K562 (cell line): ENCODE measurements around the gene NQO2. TPM values are rescaled to one million over a fixed set of nuclear protein-coding genes. Genes with fewer than 3 reads are reported as not detected.

Experiments
- ATF1 ChIP-seq, 2 experiments: fragments of 450-650 bp in 1 of 2; IDR thresholded peaks; 2 replicates each; pipeline ENCODE4 v1.6.1; 2016; ENCODE audit warnings: missing compliant biosample characterization in 1 of 2, missing genetic modification characterization in 1 of 2
- CEBPB ChIP-seq: fragments of 450-650 bp; IDR thresholded peaks from 2 replicates; pipeline ENCODE4 v1.6.1; 2016; ENCODE audit warnings: missing genetic modification characterization, missing compliant biosample characterization
- DMBX1 ChIP-seq: fragments of 250-450 bp; sonication (Bioruptor Pico); IDR thresholded peaks from 2 replicates; pipeline ENCODE4 v1.8.0; 2022; ENCODE audit warnings: inconsistent platforms, mild to moderate bottlenecking, moderate library complexity, borderline replicate concordance
- ELF1 ChIP-seq: fragments of 200-800 bp; sonication (Bioruptor generic); IDR thresholded peaks from 2 replicates; pipeline ENCODE4 v1.6.1; 2016; ENCODE audit warnings: missing genetic modification characterization, missing compliant biosample characterization
- HSF4 ChIP-seq: fragments of 250-450 bp; sonication (Bioruptor Pico); IDR thresholded peaks from 2 replicates; pipeline ENCODE4 v2.1.2; 2022; ENCODE audit warnings: mild to moderate bottlenecking, moderate library complexity, borderline replicate concordance
- MYC ChIP-seq, 2 experiments: fragments of 250-450 bp in 1 of 2; sonication (Bioruptor Pico) in 1 of 2; IDR thresholded peaks; 2 replicates each; pipeline versions ENCODE4 v1.5.1 to v1.6.1; 2012 to 2021; ENCODE audit warnings: low read depth in 2 of 2, borderline replicate concordance in 1 of 2, improper control_type of control experiment in 1 of 2, low read length in 1 of 2, mild to moderate bottlenecking in 1 of 2, moderate library complexity in 1 of 2
- NBN ChIP-seq: fragments of 450-650 bp; IDR thresholded peaks from 2 replicates; pipeline ENCODE4 v1.6.1; 2016; ENCODE audit warnings: low read depth, mild to moderate bottlenecking
- SREBF1 ChIP-seq: fragments of 150-350 bp; IDR thresholded peaks from 2 replicates; pipeline ENCODE4 v1.6.1; 2014; ENCODE audit warnings: antibody characterized with exemption, low read depth, low read length, borderline replicate concordance
- U2AF1 ChIP-seq: fragments of 200-400 bp; formaldehyde crosslinking; optimal IDR thresholded peaks from 2 replicates; pipeline ENCODE3; 2017; ENCODE audit warnings: mild to moderate bottlenecking, low read depth, low read length, moderate library complexity
- ZBTB17 ChIP-seq: fragments of 450-650 bp; formaldehyde crosslinking; IDR thresholded peaks from 2 replicates; pipeline ENCODE4 v1.4.0; 2020; ENCODE audit warnings: mild to moderate bottlenecking
- ZNF764 ChIP-seq: fragments of 250-450 bp; sonication (Bioruptor Pico); IDR thresholded peaks from 2 replicates; pipeline ENCODE4 v1.4.0; 2020; ENCODE audit warnings: low read depth, mild to moderate bottlenecking, moderate library complexity
- ZNF830 ChIP-seq: fragments of 250-450 bp; sonication (Bioruptor Pico); IDR thresholded peaks from 2 replicates; pipeline ENCODE4 v1.5.0; 2021; ENCODE audit warnings: mild to moderate bottlenecking
- polyA plus RNA-seq, 8 experiments: library from polyadenylated mRNA; depleted of rRNA in 4 of 8; stranded (reverse) in 5 of 8; unstranded in 3 of 8; fragments of >200 nt; fragmentation: Nextera tagmentation in 2 of 8; fragmentation: Illumina TruSeq in 1 of 8; extraction: Ambion mirVana in 2 of 8; extraction: Trizol in 1 of 8; gene quantifications; 2 replicates each; pipeline versions ENCODE4 v1.2.1 to v1.2.3, GENCODE V29; 2011 to 2014; ENCODE audit warnings: inconsistent platforms in 1 of 8, missing spikeins in 1 of 8
- total RNA-seq, 7 experiments: library from RNA; depleted of rRNA in 6 of 7; stranded (reverse); fragments of >200 nt in 6 of 7; fragmentation: Illumina TruSeq in 2 of 7; extraction: Trizol in 2 of 7; gene quantifications; 2 replicates each; pipeline versions ENCODE4 v1.2.1 to v1.2.3, GENCODE V29; 2011 to 2021; ENCODE audit warnings: low replicate concordance in 1 of 7
- TF ChIP-seq, protein P1 (sequence below): sonication (generic); formaldehyde crosslinking; IDR thresholded peaks from 2 replicates; pipeline ENCODE4 v1.8.1; 2023; ENCODE audit warnings: mild to moderate bottlenecking, missing genetic modification reagents
- TF ChIP-seq, protein P2 (sequence below): IDR thresholded peaks from 2 replicates; pipeline ENCODE4 v1.6.1; 2014; ENCODE audit warnings: antibody characterized with exemption
- TF ChIP-seq, protein P3 (sequence below), 2 experiments: fragments of 450-650 bp in 1 of 2; sonication (generic) in 1 of 2; formaldehyde crosslinking; conservative IDR thresholded peaks; 2 replicates each; pipeline versions ENCODE4 v1.4.0 to v1.8.1; 2020 to 2022; ENCODE audit warnings: mild to moderate bottlenecking in 1 of 2, missing genetic modification reagents in 1 of 2
- TF ChIP-seq, protein P4 (sequence below): sonication (generic); formaldehyde crosslinking; IDR thresholded peaks from 2 replicates; pipeline ENCODE4 v1.8.0; 2023; ENCODE audit warnings: missing genetic modification reagents, mild to moderate bottlenecking, borderline replicate concordance

The NQO2 gene
- total and polyA plus RNA-seq, 9 of the 15 experiments (the other 6 are each of a cell fraction or from before 2014, with no cell fraction given), result 54.6 to 214 (median 116) TPM

DNA sequence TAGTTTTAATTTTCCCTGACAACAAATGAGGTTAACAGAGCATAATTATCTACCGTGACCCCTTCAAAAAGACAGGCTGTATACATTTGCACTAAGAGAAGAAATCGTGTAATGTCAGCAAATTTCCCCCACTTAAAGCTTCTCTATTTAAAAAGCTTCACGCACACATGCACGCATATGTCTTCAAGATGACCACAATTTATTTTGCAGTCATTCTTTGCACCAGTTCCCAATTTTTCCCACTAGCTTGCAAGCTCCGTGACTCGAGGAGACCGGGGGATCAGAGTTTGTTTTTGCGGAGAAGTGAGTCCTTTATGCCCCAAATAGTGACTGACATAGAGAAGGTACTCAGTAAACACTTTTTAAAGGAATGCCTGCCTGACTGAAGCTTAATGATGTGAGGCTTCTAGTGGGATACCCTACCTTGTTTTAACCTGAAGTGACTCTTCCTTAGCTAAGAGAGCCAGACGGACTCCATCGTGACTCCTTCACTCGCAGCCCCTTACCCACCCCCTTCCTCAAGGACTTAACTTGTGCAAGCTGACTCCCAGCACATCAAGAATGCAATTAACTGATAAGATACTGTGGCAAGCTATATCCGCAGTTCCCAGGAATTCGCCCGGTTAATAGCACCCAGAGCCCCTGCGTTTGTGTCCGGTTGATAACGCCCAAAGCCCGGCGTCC lies 9.3 kb upstream of the NQO2 start (continued):
- TF ChIP-seq ZBTB17 (CRISPR knock-in tag) (peak; percentile 84), DMBX1 (CRISPR knock-in tag) (peak; percentile 96), SREBF1 (no peak), ATF1 (CRISPR knock-in tag; IDR thresholded peaks at IDR 0.05) (no peak), ATF1 (tag; IDR thresholded peaks at IDR 0.05) (peak; percentile 61), U2AF1 (no peak), ELF1 (tag) (no peak), NBN (no peak), HSF4 (CRISPR knock-in tag) (peak; percentile 92; the same call in 1 of the 2 replicates), ZNF830 (CRISPR knock-in tag) (no peak), CEBPB (peak; percentile 80), ZNF764 (CRISPR knock-in tag) (no peak), MYC (IDR thresholded peaks at IDR 0.05; ENCODE audit: low read depth, low read length) (peak; percentile 48; the same call in 1 of the 2 replicates), MYC (CRISPR knock-in tag; IDR thresholded peaks at IDR 0.05; ENCODE audit: borderline replicate concordance, low read depth) (0 out of 2 replicates have a peak, but pooled peaks have one; percentile 49)
- TF ChIP-seq, protein P1, sequence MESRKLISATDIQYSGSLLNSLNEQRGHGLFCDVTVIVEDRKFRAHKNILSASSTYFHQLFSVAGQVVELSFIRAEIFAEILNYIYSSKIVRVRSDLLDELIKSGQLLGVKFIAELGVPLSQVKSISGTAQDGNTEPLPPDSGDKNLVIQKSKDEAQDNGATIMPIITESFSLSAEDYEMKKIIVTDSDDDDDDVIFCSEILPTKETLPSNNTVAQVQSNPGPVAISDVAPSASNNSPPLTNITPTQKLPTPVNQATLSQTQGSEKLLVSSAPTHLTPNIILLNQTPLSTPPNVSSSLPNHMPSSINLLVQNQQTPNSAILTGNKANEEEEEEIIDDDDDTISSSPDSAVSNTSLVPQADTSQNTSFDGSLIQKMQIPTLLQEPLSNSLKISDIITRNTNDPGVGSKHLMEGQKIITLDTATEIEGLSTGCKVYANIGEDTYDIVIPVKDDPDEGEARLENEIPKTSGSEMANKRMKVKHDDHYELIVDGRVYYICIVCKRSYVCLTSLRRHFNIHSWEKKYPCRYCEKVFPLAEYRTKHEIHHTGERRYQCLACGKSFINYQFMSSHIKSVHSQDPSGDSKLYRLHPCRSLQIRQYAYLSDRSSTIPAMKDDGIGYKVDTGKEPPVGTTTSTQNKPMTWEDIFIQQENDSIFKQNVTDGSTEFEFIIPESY (CRISPR knock-in tag), result no peak
- TF ChIP-seq, protein P2, sequence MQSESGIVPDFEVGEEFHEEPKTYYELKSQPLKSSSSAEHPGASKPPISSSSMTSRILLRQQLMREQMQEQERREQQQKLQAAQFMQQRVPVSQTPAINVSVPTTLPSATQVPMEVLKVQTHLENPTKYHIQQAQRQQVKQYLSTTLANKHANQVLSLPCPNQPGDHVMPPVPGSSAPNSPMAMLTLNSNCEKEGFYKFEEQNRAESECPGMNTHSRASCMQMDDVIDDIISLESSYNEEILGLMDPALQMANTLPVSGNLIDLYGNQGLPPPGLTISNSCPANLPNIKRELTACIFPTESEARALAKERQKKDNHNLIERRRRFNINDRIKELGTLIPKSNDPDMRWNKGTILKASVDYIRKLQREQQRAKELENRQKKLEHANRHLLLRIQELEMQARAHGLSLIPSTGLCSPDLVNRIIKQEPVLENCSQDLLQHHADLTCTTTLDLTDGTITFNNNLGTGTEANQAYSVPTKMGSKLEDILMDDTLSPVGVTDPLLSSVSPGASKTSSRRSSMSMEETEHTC, result no peak
- TF ChIP-seq, protein P3, sequence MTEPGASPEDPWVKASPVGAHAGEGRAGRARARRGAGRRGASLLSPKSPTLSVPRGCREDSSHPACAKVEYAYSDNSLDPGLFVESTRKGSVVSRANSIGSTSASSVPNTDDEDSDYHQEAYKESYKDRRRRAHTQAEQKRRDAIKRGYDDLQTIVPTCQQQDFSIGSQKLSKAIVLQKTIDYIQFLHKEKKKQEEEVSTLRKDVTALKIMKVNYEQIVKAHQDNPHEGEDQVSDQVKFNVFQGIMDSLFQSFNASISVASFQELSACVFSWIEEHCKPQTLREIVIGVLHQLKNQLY (CRISPR knock-in tag; conservative IDR thresholded peaks at IDR 0.05), result 0 out of 4 replicates have a peak, but pooled peaks of 1 of the 2 experiments have one; percentile 22
- TF ChIP-seq, protein P4, sequence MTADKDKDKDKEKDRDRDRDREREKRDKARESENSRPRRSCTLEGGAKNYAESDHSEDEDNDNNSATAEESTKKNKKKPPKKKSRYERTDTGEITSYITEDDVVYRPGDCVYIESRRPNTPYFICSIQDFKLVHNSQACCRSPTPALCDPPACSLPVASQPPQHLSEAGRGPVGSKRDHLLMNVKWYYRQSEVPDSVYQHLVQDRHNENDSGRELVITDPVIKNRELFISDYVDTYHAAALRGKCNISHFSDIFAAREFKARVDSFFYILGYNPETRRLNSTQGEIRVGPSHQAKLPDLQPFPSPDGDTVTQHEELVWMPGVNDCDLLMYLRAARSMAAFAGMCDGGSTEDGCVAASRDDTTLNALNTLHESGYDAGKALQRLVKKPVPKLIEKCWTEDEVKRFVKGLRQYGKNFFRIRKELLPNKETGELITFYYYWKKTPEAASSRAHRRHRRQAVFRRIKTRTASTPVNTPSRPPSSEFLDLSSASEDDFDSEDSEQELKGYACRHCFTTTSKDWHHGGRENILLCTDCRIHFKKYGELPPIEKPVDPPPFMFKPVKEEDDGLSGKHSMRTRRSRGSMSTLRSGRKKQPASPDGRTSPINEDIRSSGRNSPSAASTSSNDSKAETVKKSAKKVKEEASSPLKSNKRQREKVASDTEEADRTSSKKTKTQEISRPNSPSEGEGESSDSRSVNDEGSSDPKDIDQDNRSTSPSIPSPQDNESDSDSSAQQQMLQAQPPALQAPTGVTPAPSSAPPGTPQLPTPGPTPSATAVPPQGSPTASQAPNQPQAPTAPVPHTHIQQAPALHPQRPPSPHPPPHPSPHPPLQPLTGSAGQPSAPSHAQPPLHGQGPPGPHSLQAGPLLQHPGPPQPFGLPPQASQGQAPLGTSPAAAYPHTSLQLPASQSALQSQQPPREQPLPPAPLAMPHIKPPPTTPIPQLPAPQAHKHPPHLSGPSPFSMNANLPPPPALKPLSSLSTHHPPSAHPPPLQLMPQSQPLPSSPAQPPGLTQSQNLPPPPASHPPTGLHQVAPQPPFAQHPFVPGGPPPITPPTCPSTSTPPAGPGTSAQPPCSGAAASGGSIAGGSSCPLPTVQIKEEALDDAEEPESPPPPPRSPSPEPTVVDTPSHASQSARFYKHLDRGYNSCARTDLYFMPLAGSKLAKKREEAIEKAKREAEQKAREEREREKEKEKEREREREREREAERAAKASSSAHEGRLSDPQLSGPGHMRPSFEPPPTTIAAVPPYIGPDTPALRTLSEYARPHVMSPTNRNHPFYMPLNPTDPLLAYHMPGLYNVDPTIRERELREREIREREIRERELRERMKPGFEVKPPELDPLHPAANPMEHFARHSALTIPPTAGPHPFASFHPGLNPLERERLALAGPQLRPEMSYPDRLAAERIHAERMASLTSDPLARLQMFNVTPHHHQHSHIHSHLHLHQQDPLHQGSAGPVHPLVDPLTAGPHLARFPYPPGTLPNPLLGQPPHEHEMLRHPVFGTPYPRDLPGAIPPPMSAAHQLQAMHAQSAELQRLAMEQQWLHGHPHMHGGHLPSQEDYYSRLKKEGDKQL, result no peak
